Calu3 (cell line): ENCODE data around the gene NXPH2. TPM values are rescaled to one million over a fixed set of nuclear protein-coding genes. Genes with fewer than 3 reads are reported as not detected.

ENCODE experiments used
- Bru-seq: library from RNA; stranded (reverse); fragments of 400-500 nt; gene quantifications from one replicate; lab custom pipeline; 2021; lab: Mats Ljungman, UMichigan
- BruChase-seq, 2 experiments: library from RNA; stranded (reverse); fragments of 400-500 nt; gene quantifications; one replicate each; lab custom pipeline; 2021; lab: Mats Ljungman, UMichigan
- BruUV-seq: library from RNA; stranded (reverse); fragments of 400-500 nt; replicated peaks from 2 replicates; lab custom pipeline; 2021; lab: Mats Ljungman, UMichigan
- CTCF ChIA-PET: fragments of 300-600 bp; sonication (Branson Sonifier 250); formaldehyde crosslinking; loops from one replicate; lab custom pipeline; 2022; ENCODE audit warnings: antibody characterized with exemption; lab: Charles Lee
- DNase-seq: peaks from one replicate; pipeline ENCODE4 v3.0.0; 2022
- H3K27ac Mint-ChIP-seq: one replicate; pipeline ENCODE4 v1.8.0; 2022; ENCODE audit warnings: mixed read lengths; ENCODE audit not compliant: unreplicated experiment
- H3K27me3 Mint-ChIP-seq: one replicate; pipeline ENCODE4 v1.8.0; 2022; ENCODE audit warnings: mixed read lengths; ENCODE audit not compliant: unreplicated experiment
- H3K36me3 Mint-ChIP-seq: one replicate; pipeline ENCODE4 v1.8.0; 2022; ENCODE audit warnings: mild to moderate bottlenecking, moderate library complexity, mixed read lengths; ENCODE audit not compliant: insufficient read depth, unreplicated experiment
- H3K4me1 Mint-ChIP-seq: one replicate; pipeline ENCODE4 v1.8.0; 2022; ENCODE audit warnings: mild to moderate bottlenecking, low read depth, mixed read lengths; ENCODE audit not compliant: unreplicated experiment
- H3K4me3 Mint-ChIP-seq: one replicate; pipeline ENCODE4 v1.8.0; 2022; ENCODE audit warnings: mild to moderate bottlenecking, low read depth, moderate library complexity, mixed read lengths; ENCODE audit not compliant: unreplicated experiment
- H3K9me3 Mint-ChIP-seq: one replicate; pipeline ENCODE4 v1.8.0; 2022; ENCODE audit warnings: low read depth, mixed read lengths; ENCODE audit not compliant: unreplicated experiment
- CTCF ChIP-seq: fragments of 200-600 bp; IDR thresholded peaks from one replicate; pipeline ENCODE4 v1.8.0; 2022; ENCODE audit warnings: antibody characterized with exemption; ENCODE audit not compliant: unreplicated experiment
- intact Hi-C: fragments of 100-400 bp; cut with micrococcal nuclease; formaldehyde crosslinking; loops from one replicate; pipeline ENCODE4 v1.10.0; 2022; ENCODE audit not compliant: unreplicated experiment
- long read RNA-seq: library from polyadenylated mRNA; stranded (forward); transcript quantifications from one replicate; pipeline ENCODE4 v2.0.0, GENCODE V29; 2022
- total RNA-seq: library from RNA; stranded (reverse); gene quantifications from 2 replicates; pipeline ENCODE4 v1.2.3, GENCODE V29; 2022

The NXPH2 gene
- total RNA-seq (1.3 and 3.1 TPM in 2 replicates), Bru-seq, nascent RNA (percentile 39 among the genes with signal in this experiment), BruChase-seq, experiment 1, labeled RNA remaining after a 6-hour chase (percentile 31 among the genes with signal in this experiment), BruChase-seq, experiment 2, labeled RNA remaining after a 2-hour chase (percentile 35 among the genes with signal in this experiment)
- long read RNA-seq, partial matches to known transcripts: 0 of 4 reads
- long read RNA-seq, other reads (novel, unspliced or antisense): 2 of 4 reads

GRCh38 chr2:138779781-138780445 is at the start of gene NXPH2:
Gene NXPH2 (minus strand): TSS chr2:138780390. CDS start chr2:138780241, 149 bp downstream.
- no peaks in the 10 kb centered on the region for H3K9me3 Mint-ChIP-seq
- peak; percentile 24 for DNase-seq
- H3K27me3 Mint-ChIP-seq: peaks cover 33% of the 10 kb centered on the region
- TF ChIP-seq CTCF: no peak
- H3K4me3 Mint-ChIP-seq: peak within 1 kb of the TSS; percentile 90
- no TSS peak for BruUV-seq
- CTCF ChIA-PET: no interaction called here
- peaks cover 20% of the 10 kb centered on the region for H3K4me1 Mint-ChIP-seq
- peak within 1 kb of the TSS; percentile 36 for H3K27ac Mint-ChIP-seq
- intact Hi-C loops: loop anchor here (5.0 to 10.0 kb wide), 2 partner anchors 275 to 503 kb away; partner anchors contain the start of gene SPOPL
- H3K36me3 Mint-ChIP-seq: peaks cover 18% of the 10 kb centered on the region

- peak; percentile 65 for TF ChIP-seq CTCF
- Mint-ChIP-seq H3K36me3 (no peaks in the 10 kb centered on the region), H3K27me3 (no peaks in the 10 kb centered on the region), H3K9me3 (no peaks in the 10 kb centered on the region), H3K4me1 (no peaks in the 10 kb centered on the region), H3K27ac (no peak overlapping the region), H3K4me3 (no peak overlapping the region)
- intact Hi-C loops: loop anchor here (1.0 to 10.0 kb wide), 2 partner anchors 735 to 940 kb away; no protein-coding TSS in a partner anchor
- CTCF ChIA-PET: interaction anchor here (0.6 to 1.7 kb wide), 4 partner anchors 118 to 941 kb away, joined by 3 to 13 read pairs (median 6); no protein-coding TSS in a partner anchor
- DNase-seq: peak; percentile 73
- no TSS peak for BruUV-seq
These were observed 49.2 kb upstream of the NXPH2 start for GRCh38 chr2:138829326-138829919.

GRCh38 chr2:138827426-138828054 is 47.4 kb upstream of the NXPH2 start:
- Mint-ChIP-seq H3K27ac (no peak overlapping the region), H3K4me3 (no peak overlapping the region), H3K27me3 (no peaks in the 10 kb centered on the region), H3K9me3 (no peaks in the 10 kb centered on the region), H3K36me3 (no peaks in the 10 kb centered on the region), H3K4me1 (no peaks in the 10 kb centered on the region)
- peak; percentile 27 for DNase-seq
- intact Hi-C loops: loop anchor here (1.0 to 10.0 kb wide), 3 partner anchors 733 to 961 kb away; no protein-coding TSS in a partner anchor
- CTCF ChIA-PET: interaction anchor here (0.6 to 3.0 kb wide), 9 partner anchors 13 to 962 kb away, joined by 3 to 20 read pairs (median 5); no protein-coding TSS in a partner anchor
- peak; percentile 72 for TF ChIP-seq CTCF
- no TSS peak for BruUV-seq

GRCh38 chr2:138823666-138824065 is 43.5 kb upstream of the NXPH2 start:
- TF ChIP-seq CTCF: no peak
- CTCF ChIA-PET: no interaction called here
- H3K36me3 Mint-ChIP-seq: no peaks in the 10 kb centered on the region
- no peaks in the 10 kb centered on the region for H3K9me3 Mint-ChIP-seq
- H3K27me3 Mint-ChIP-seq: no peaks in the 10 kb centered on the region
- no peak for DNase-seq
- no TSS peak for BruUV-seq
- no peak overlapping the region for H3K27ac Mint-ChIP-seq
- no peaks in the 10 kb centered on the region for H3K4me1 Mint-ChIP-seq
- no peak overlapping the region for H3K4me3 Mint-ChIP-seq
- intact Hi-C loops: loop anchor here (10.0 kb wide), 1 partner anchor 729 kb away; no protein-coding TSS in a partner anchor
